Adipocyte (in vitro differentiated cells): ENCODE data around the gene TMTC4.

Experiments
- DNase-seq: peaks from one replicate; pipeline ENCODE4 v3.0.0-alpha.2; 2015; ENCODE audit warnings: low read depth
- H3K27me3 ChIP-seq: replicated peaks from 2 replicates; pipeline ENCODE4 v1.7.0; 2013; ENCODE audit warnings: mild to moderate bottlenecking, low read length, moderate library complexity; ENCODE audit not compliant: control insufficient read depth, insufficient read depth
- H3K36me3 ChIP-seq: 2 replicates; pipeline ENCODE4 v1.7.0; 2013; ENCODE audit warnings: low read length, mild to moderate bottlenecking, moderate library complexity; ENCODE audit not compliant: control insufficient read depth, insufficient read depth, severe bottlenecking
- H3K4me1 ChIP-seq: 2 replicates; pipeline ENCODE4 v1.7.0; 2013; ENCODE audit warnings: mild to moderate bottlenecking, low read length, moderate library complexity; ENCODE audit not compliant: control insufficient read depth, insufficient read depth
- H3K4me3 ChIP-seq: 2 replicates; pipeline ENCODE4 v1.7.0; 2013; ENCODE audit warnings: mild to moderate bottlenecking, low read length, moderate library complexity
- H3K9ac ChIP-seq: 2 replicates; pipeline ENCODE4 v1.7.0; 2013; ENCODE audit warnings: mild to moderate bottlenecking, low read length, moderate library complexity
- H3K9me3 ChIP-seq: 2 replicates; pipeline ENCODE4 v1.7.0; 2013; ENCODE audit warnings: mild to moderate bottlenecking, low read length, moderate library complexity; ENCODE audit not compliant: control insufficient read depth

TMTC4 gene

GRCh38 chr13:100664171-100664900, 10.3 kb downstream of the TMTC4 start:
- no peak for DNase-seq
- H3K4me1 ChIP-seq, result no peaks in the 10 kb centered on the region
- H3K36me3 ChIP-seq, result peaks cover 46% of the 10 kb centered on the region
- no peak overlapping the region for H3K4me3 ChIP-seq
- H3K27me3 ChIP-seq, result no peaks in the 10 kb centered on the region
- no peaks in the 10 kb centered on the region for H3K9me3 ChIP-seq
- no peak overlapping the region for H3K9ac ChIP-seq

GRCh38 chr13:100662468-100663211, 12.0 kb downstream of the TMTC4 start:
- Histone ChIP-seq H3K9ac (no peak overlapping the region), H3K36me3 (peaks cover 49% of the 10 kb centered on the region), H3K4me1 (no peaks in the 10 kb centered on the region), H3K9me3 (no peaks in the 10 kb centered on the region), H3K4me3 (no peak overlapping the region), H3K27me3 (no peaks in the 10 kb centered on the region)
- no peak for DNase-seq

- no peak overlapping the region for H3K9ac ChIP-seq
- no peaks in the 10 kb centered on the region for H3K9me3 ChIP-seq
- no peaks in the 10 kb centered on the region for H3K27me3 ChIP-seq
- H3K4me1 ChIP-seq, result no peaks in the 10 kb centered on the region
- DNase-seq, result no peak
- H3K36me3 ChIP-seq, result peaks cover 47% of the 10 kb centered on the region
- H3K4me3 ChIP-seq, result no peak overlapping the region
Measured at GRCh38 chr13:100660761-100661160, 13.8 kb downstream of the TMTC4 start.

- Histone ChIP-seq H3K4me3 (no peak overlapping the region), H3K9me3 (no peaks in the 10 kb centered on the region), H3K27me3 (no peaks in the 10 kb centered on the region), H3K4me1 (no peaks in the 10 kb centered on the region), H3K9ac (no peak overlapping the region), H3K36me3 (peaks cover 47% of the 10 kb centered on the region)
- DNase-seq, result no peak
Measured at GRCh38 chr13:100659578-100659977, 15.0 kb downstream of the TMTC4 start.

- no peaks in the 10 kb centered on the region for H3K27me3 ChIP-seq
- DNase-seq, result no peak
- H3K4me3 ChIP-seq, result no peak overlapping the region
- H3K9ac ChIP-seq, result no peak overlapping the region
- no peaks in the 10 kb centered on the region for H3K4me1 ChIP-seq
- no peaks in the 10 kb centered on the region for H3K9me3 ChIP-seq
- peaks cover 38% of the 10 kb centered on the region for H3K36me3 ChIP-seq
Measured at GRCh38 chr13:100658363-100658762, 16.2 kb downstream of the TMTC4 start.

GRCh38 chr13:100657881-100658315, 16.7 kb downstream of the TMTC4 start:
- Histone ChIP-seq H3K9me3 (no peaks in the 10 kb centered on the region), H3K36me3 (peaks cover 33% of the 10 kb centered on the region), H3K4me3 (no peak overlapping the region), H3K27me3 (no peaks in the 10 kb centered on the region), H3K4me1 (no peaks in the 10 kb centered on the region), H3K9ac (no peak overlapping the region)
- no peak for DNase-seq

GRCh38 chr13:100652510-100652909, 22.1 kb downstream of the TMTC4 start:
- H3K4me3 ChIP-seq, result no peak overlapping the region
- no peaks in the 10 kb centered on the region for H3K9me3 ChIP-seq
- H3K36me3 ChIP-seq, result peaks cover 13% of the 10 kb centered on the region
- no peaks in the 10 kb centered on the region for H3K27me3 ChIP-seq
- no peak for DNase-seq
- no peaks in the 10 kb centered on the region for H3K4me1 ChIP-seq
- H3K9ac ChIP-seq, result no peak overlapping the region

- Histone ChIP-seq H3K9ac (no peak overlapping the region), H3K9me3 (no peaks in the 10 kb centered on the region), H3K4me3 (no peak overlapping the region), H3K27me3 (no peaks in the 10 kb centered on the region), H3K36me3 (peaks cover 2% of the 10 kb centered on the region), H3K4me1 (no peaks in the 10 kb centered on the region)
- DNase-seq, result no peak
Measured at GRCh38 chr13:100650326-100650725, 24.3 kb downstream of the TMTC4 start.

GRCh38 chr13:100648354-100648753, 26.2 kb downstream of the TMTC4 start:
- H3K36me3 ChIP-seq, result no peaks in the 10 kb centered on the region
- H3K9me3 ChIP-seq, result no peaks in the 10 kb centered on the region
- H3K9ac ChIP-seq, result no peak overlapping the region
- no peak overlapping the region for H3K4me3 ChIP-seq
- no peaks in the 10 kb centered on the region for H3K4me1 ChIP-seq
- H3K27me3 ChIP-seq, result no peaks in the 10 kb centered on the region
- DNase-seq, result no peak

- DNase-seq, result no peak
Measured at GRCh38 chr13:100646871-100647270, 27.7 kb downstream of the TMTC4 start.

GRCh38 chr13:100646030-100646673, 28.4 kb downstream of the TMTC4 start:
- Histone ChIP-seq H3K9ac (no peak overlapping the region), H3K4me1 (no peaks in the 10 kb centered on the region), H3K27me3 (no peaks in the 10 kb centered on the region), H3K4me3 (no peak overlapping the region), H3K36me3 (peaks cover 6% of the 10 kb centered on the region), H3K9me3 (no peaks in the 10 kb centered on the region)
- no peak for DNase-seq

More at GRCh38 chr13:100646871-100647270, 27.7 kb downstream of the TMTC4 start:
- Histone ChIP-seq H3K36me3 (peaks cover 3% of the 10 kb centered on the region), H3K9ac (no peak overlapping the region), H3K4me3 (no peak overlapping the region), H3K27me3 (no peaks in the 10 kb centered on the region), H3K4me1 (no peaks in the 10 kb centered on the region), H3K9me3 (no peaks in the 10 kb centered on the region)
